HCT116 (cell line): ENCODE data around the gene SKAP1. TPM values are rescaled to one million over a fixed set of nuclear protein-coding genes. Genes with fewer than 3 reads are reported as not detected.

Experiments used
- ATAC-seq: fragments of 200-7000 bp; cut with Tn5 transposase; 2 replicates; pipeline ENCODE4 v1.9.1; 2020; ENCODE audit warnings: mild to moderate bottlenecking, moderate library complexity
- BruUV-seq: library from RNA; stranded (reverse); fragments of 400-500 nt; replicated peaks from 2 replicates; lab custom pipeline; 2021; lab: Mats Ljungman, UMichigan
- CTCF ChIA-PET: fragments of 300-600 bp; sonication (Branson Sonifier 250); formaldehyde crosslinking; loops from one replicate; lab custom pipeline; 2021; ENCODE audit warnings: antibody characterized with exemption; lab: Charles Lee
- POLR2A ChIA-PET: fragments of 300-600, 350-600 bp; sonication (Branson Sonifier 250); formaldehyde crosslinking; loops from one replicate; lab custom pipeline; 2021; ENCODE audit warnings: antibody characterized with exemption; lab: Charles Lee
- RAD21 ChIA-PET, 2 experiments: fragments of 300-600 bp; sonication (Branson Sonifier 250); formaldehyde crosslinking; loops; one replicate each; lab custom pipeline; 2023; ENCODE audit warnings: low total read pairs in 2 of 2; ENCODE audit not compliant: uncharacterized antibody in 2 of 2, unreplicated experiment in 2 of 2, low non-redundant PET in 1 of 2; lab: Charles Lee
- DNase-seq: peaks from one replicate; pipeline ENCODE4 v3.0.0-alpha.2; 2010; ENCODE audit warnings: low read depth, low spot score
- H2AFZ ChIP-seq: fragments of 200-600 bp; shearing (Covaris generic), sonication (generic); 2 replicates; pipeline ENCODE4 v1.6.1; 2017; ENCODE audit warnings: low read depth, mixed run types, mixed read lengths, antibody characterized with exemption, low read length; ENCODE audit not compliant: poor library complexity, severe bottlenecking
- H3K27ac ChIP-seq: 2 replicates; pipeline ENCODE4 v1.5.1; 2012; ENCODE audit warnings: low read depth, low read length
- H3K27me3 ChIP-seq: fragments of 200-600 bp; sonication (generic); 2 replicates; pipeline ENCODE4 v1.6.1; 2016; ENCODE audit warnings: mixed run types, low read length, mixed read lengths; ENCODE audit not compliant: insufficient read depth
- H3K36me3 ChIP-seq, 2 experiments: fragments of 200-500 bp in 1 of 2; fragments of 200-600 bp in 1 of 2; sonication (Bioruptor generic) in 1 of 2; sonication (generic) in 1 of 2; 2 replicates each; pipeline versions ENCODE4 v1.5.1 to v1.6.1; 2014 to 2016; ENCODE audit warnings: low read length in 2 of 2, inconsistent platforms in 1 of 2, mixed read lengths in 1 of 2, mixed run types in 1 of 2; ENCODE audit not compliant: insufficient read depth in 2 of 2, control insufficient read depth in 1 of 2
- H3K4me1 ChIP-seq, 2 experiments: fragments of 200-600 bp in 1 of 2; sonication (generic) in 1 of 2; 2 replicates each; pipeline versions ENCODE4 v1.5.1 to v1.6.1; 2012 to 2017; ENCODE audit warnings: low read length in 2 of 2, inconsistent platforms in 1 of 2, mild to moderate bottlenecking in 1 of 2, mixed read lengths in 1 of 2, mixed run types in 1 of 2, moderate library complexity in 1 of 2; ENCODE audit not compliant: insufficient read depth in 2 of 2, control insufficient read depth in 1 of 2
- H3K4me2 ChIP-seq: fragments of 200-600 bp; sonication (generic); 2 replicates; pipeline ENCODE4 v1.6.1; 2017; ENCODE audit warnings: mixed run types, low read length, mixed read lengths
- H3K4me3 ChIP-seq, 2 experiments: fragments of 200-600 bp in 1 of 2; sonication (generic) in 1 of 2; replicated peaks in 1 of 2; 2 replicates each; pipeline ENCODE4 v1.5.1; 2011 to 2016; ENCODE audit warnings: low read length in 2 of 2, control low read depth in 1 of 2, low read depth in 1 of 2, mild to moderate bottlenecking in 1 of 2, mixed read lengths in 1 of 2, mixed run types in 1 of 2
- H3K79me2 ChIP-seq: fragments of 200-600 bp; sonication (generic); 2 replicates; pipeline ENCODE4 v1.6.1; 2017; ENCODE audit warnings: mild to moderate bottlenecking, mixed run types, low read length, moderate library complexity, mixed read lengths; ENCODE audit not compliant: insufficient read depth
- H3K9ac ChIP-seq: fragments of 200-600 bp; sonication (generic); 2 replicates; pipeline ENCODE4 v1.6.1; 2016; ENCODE audit warnings: low read length, mixed read lengths
- H3K9me2 ChIP-seq: fragments of 200-600 bp; sonication (generic), shearing (Covaris generic); 2 replicates; pipeline ENCODE4 v1.6.1; 2017; ENCODE audit warnings: mixed run types, mild to moderate bottlenecking, moderate library complexity; ENCODE audit not compliant: insufficient read depth
- H3K9me3 ChIP-seq, 2 experiments: fragments of 200-500 bp in 1 of 2; fragments of 200-600 bp in 1 of 2; sonication (Bioruptor generic) in 1 of 2; sonication (generic) in 1 of 2; 2 replicates each; pipeline ENCODE4 v1.6.1; 2014 to 2017; ENCODE audit warnings: low read length in 2 of 2, mixed read lengths in 2 of 2, inconsistent platforms in 1 of 2, low read depth in 1 of 2, mild to moderate bottlenecking in 1 of 2, mixed run types in 1 of 2, moderate library complexity in 1 of 2; ENCODE audit not compliant: control insufficient read depth in 1 of 2, insufficient read depth in 1 of 2
- H4K20me1 ChIP-seq: fragments of 200-600 bp; sonication (generic), shearing (Covaris generic); 2 replicates; pipeline ENCODE4 v1.6.1; 2017; ENCODE audit warnings: mixed run types, mild to moderate bottlenecking, moderate library complexity; ENCODE audit not compliant: insufficient read depth
- CBX3 ChIP-seq: IDR thresholded peaks from 2 replicates; pipeline ENCODE4 v1.6.1; 2012; ENCODE audit warnings: low read depth
- CEBPB ChIP-seq: IDR thresholded peaks from 2 replicates; pipeline ENCODE4 v1.6.1; 2012; ENCODE audit warnings: low read depth
- EGR1 ChIP-seq: IDR thresholded peaks from 2 replicates; pipeline ENCODE4 v1.6.1; 2012; ENCODE audit warnings: low read depth
- ELF1 ChIP-seq: IDR thresholded peaks from 2 replicates; pipeline ENCODE4 v1.6.1; 2012; ENCODE audit warnings: low read depth, borderline replicate concordance
- EZH2 ChIP-seq: fragments of 200-600 bp; sonication (generic); IDR thresholded peaks from 2 replicates; pipeline ENCODE4 v1.6.1; 2017; ENCODE audit warnings: antibody characterized with exemption, mixed run types
- EZH2phosphoT487 ChIP-seq: fragments of 200-600 bp; IDR thresholded peaks from 2 replicates; pipeline ENCODE4 v1.6.1; 2018; ENCODE audit warnings: antibody characterized with exemption, borderline replicate concordance
- JUND ChIP-seq: IDR thresholded peaks from 2 replicates; pipeline ENCODE4 v1.6.1; 2012
- POLR2AphosphoS5 ChIP-seq: IDR thresholded peaks from 2 replicates; pipeline ENCODE4 v1.6.1; 2011; ENCODE audit warnings: mild to moderate bottlenecking, low read depth, low read length, moderate library complexity
- RAD21 ChIP-seq: IDR thresholded peaks from 2 replicates; pipeline ENCODE4 v1.6.1; 2012; ENCODE audit warnings: low read depth, mild to moderate bottlenecking
- SP1 ChIP-seq: IDR thresholded peaks from 2 replicates; pipeline ENCODE4 v1.6.1; 2012; ENCODE audit warnings: low read depth
- TCF7L2 ChIP-seq: IDR thresholded peaks from 2 replicates; pipeline ENCODE4 v1.7.0; 2011; ENCODE audit warnings: borderline replicate concordance, inconsistent platforms; ENCODE audit not compliant: insufficient read depth, insufficient read length; ENCODE audit errors: extremely low read depth
- YY1 ChIP-seq: IDR thresholded peaks from 2 replicates; pipeline ENCODE4 v1.6.1; 2011; ENCODE audit warnings: low read length, low read depth, moderate library complexity, mild to moderate bottlenecking; ENCODE audit not compliant: insufficient replicate concordance; ENCODE audit errors: extremely low read depth
- ZFX ChIP-seq: fragments of 450-650 bp; IDR thresholded peaks from 2 replicates; pipeline ENCODE4 v1.6.1; 2017
- ZNF274 ChIP-seq: fragments of 200-500 bp; sonication (Bioruptor generic); IDR thresholded peaks from 2 replicates; pipeline ENCODE4 v1.6.1; 2014; ENCODE audit warnings: mild to moderate bottlenecking, low read depth, low read length, inconsistent platforms
- intact Hi-C: fragments of 100-400 bp; cut with micrococcal nuclease; formaldehyde crosslinking; loops from 2 replicates; pipeline ENCODE4 v1.10.0; 2022
- total RNA-seq: library from RNA; stranded (reverse); gene quantifications from one replicate; pipeline ENCODE4 v1.2.1, GENCODE V29; 2021; ENCODE audit not compliant: unreplicated experiment
- TF ChIP-seq, protein P1 (sequence below): IDR thresholded peaks from 2 replicates; pipeline ENCODE4 v1.6.1; 2012; ENCODE audit warnings: low read depth
- TF ChIP-seq, protein P2 (sequence below): IDR thresholded peaks from 2 replicates; pipeline ENCODE4 v1.6.1; 2011; ENCODE audit warnings: mild to moderate bottlenecking, low read length, moderate library complexity; ENCODE audit not compliant: insufficient replicate concordance; ENCODE audit errors: extremely low read depth
- TF ChIP-seq, protein P3 (sequence below): IDR thresholded peaks from 2 replicates; pipeline ENCODE4 v1.6.1; 2012
- TF ChIP-seq, protein P4 (sequence below): IDR thresholded peaks from 2 replicates; pipeline ENCODE4 v1.6.1; 2012
- TF ChIP-seq, protein P5 (sequence below), 3 experiments: fragments of 200-600 bp in 1 of 3; sonication (generic) in 1 of 3; IDR thresholded peaks in 2 of 3; conservative IDR thresholded peaks in 1 of 3; 2 replicates each; pipeline ENCODE4 v1.5.1; 2012 to 2017; ENCODE audit warnings: low read depth in 2 of 3, low read length in 2 of 3, antibody characterized with exemption in 1 of 3, borderline replicate concordance in 1 of 3, control low read depth in 1 of 3, mild to moderate bottlenecking in 1 of 3, mixed read lengths in 1 of 3, mixed run types in 1 of 3, moderate library complexity in 1 of 3; ENCODE audit not compliant: insufficient read depth in 1 of 3

Gene SKAP1
- total RNA-seq, 1 experiment from 2014 or later, result 12.4 TPM

DNA sequence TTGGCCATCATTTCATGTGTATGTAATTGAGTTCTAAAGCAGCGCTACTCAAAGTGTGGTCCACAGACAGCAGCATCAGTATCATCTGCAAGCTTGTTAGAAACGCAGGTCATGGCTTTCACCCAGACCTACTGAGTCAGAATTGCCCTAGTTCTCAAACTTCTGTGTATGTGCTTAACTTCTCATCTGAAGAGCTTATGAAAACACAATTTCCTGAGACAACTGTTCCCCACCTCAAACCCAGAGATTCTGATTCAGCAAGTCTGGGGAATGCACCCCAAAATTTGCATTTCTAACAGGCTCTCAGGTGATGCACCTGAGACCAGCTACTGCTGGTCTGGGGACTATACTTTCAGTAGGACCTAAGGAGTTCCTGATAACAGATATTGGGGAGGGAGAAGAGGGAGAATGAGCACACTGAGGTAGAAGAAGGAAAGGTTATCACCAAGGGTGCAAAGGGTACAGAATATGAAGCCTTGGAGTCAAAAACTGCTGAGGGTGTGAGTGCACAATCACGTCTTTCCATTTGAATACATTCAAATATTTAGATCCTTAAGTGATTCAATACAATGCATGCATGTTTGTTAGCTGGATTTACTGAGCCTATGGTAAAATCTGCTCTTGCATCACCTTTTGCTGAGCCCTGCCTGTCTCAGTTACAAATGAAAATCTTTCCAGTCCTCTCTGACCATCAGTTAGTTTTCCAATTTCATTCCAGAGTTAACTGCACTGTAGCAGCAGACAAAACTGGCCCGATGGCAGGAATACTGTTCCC lies 29.2 kb upstream of the SKAP1 start:
- peaks cover 10 to 20% of the 10 kb centered on the region in 2 experiments for H3K4me1 ChIP-seq
- intact Hi-C loops, result no loop called here
- CTCF ChIA-PET, result interaction anchor here (0.7 kb wide), 1 partner anchor 13 kb away, joined by 3 read pairs; no protein-coding TSS in a partner anchor
- no peak for TF ChIP-seq EZH2phosphoT487
- TF ChIP-seq SP1, result no peak
- TF ChIP-seq, protein P1, sequence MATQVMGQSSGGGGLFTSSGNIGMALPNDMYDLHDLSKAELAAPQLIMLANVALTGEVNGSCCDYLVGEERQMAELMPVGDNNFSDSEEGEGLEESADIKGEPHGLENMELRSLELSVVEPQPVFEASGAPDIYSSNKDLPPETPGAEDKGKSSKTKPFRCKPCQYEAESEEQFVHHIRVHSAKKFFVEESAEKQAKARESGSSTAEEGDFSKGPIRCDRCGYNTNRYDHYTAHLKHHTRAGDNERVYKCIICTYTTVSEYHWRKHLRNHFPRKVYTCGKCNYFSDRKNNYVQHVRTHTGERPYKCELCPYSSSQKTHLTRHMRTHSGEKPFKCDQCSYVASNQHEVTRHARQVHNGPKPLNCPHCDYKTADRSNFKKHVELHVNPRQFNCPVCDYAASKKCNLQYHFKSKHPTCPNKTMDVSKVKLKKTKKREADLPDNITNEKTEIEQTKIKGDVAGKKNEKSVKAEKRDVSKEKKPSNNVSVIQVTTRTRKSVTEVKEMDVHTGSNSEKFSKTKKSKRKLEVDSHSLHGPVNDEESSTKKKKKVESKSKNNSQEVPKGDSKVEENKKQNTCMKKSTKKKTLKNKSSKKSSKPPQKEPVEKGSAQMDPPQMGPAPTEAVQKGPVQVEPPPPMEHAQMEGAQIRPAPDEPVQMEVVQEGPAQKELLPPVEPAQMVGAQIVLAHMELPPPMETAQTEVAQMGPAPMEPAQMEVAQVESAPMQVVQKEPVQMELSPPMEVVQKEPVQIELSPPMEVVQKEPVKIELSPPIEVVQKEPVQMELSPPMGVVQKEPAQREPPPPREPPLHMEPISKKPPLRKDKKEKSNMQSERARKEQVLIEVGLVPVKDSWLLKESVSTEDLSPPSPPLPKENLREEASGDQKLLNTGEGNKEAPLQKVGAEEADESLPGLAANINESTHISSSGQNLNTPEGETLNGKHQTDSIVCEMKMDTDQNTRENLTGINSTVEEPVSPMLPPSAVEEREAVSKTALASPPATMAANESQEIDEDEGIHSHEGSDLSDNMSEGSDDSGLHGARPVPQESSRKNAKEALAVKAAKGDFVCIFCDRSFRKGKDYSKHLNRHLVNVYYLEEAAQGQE, result no peak
- TF ChIP-seq YY1, result no peak
- no peak for TF ChIP-seq EGR1
- TF ChIP-seq, protein P2, sequence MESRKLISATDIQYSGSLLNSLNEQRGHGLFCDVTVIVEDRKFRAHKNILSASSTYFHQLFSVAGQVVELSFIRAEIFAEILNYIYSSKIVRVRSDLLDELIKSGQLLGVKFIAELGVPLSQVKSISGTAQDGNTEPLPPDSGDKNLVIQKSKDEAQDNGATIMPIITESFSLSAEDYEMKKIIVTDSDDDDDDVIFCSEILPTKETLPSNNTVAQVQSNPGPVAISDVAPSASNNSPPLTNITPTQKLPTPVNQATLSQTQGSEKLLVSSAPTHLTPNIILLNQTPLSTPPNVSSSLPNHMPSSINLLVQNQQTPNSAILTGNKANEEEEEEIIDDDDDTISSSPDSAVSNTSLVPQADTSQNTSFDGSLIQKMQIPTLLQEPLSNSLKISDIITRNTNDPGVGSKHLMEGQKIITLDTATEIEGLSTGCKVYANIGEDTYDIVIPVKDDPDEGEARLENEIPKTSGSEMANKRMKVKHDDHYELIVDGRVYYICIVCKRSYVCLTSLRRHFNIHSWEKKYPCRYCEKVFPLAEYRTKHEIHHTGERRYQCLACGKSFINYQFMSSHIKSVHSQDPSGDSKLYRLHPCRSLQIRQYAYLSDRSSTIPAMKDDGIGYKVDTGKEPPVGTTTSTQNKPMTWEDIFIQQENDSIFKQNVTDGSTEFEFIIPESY, result no peak
- no peak for TF ChIP-seq POLR2AphosphoS5
- no peak for TF ChIP-seq ZNF274
- TF ChIP-seq ZFX, result no peak
- no peak for TF ChIP-seq TCF7L2
- TF ChIP-seq RAD21, result no peak
- TF ChIP-seq CEBPB, result no peak
- TF ChIP-seq ELF1, result no peak
- TF ChIP-seq, protein P3, sequence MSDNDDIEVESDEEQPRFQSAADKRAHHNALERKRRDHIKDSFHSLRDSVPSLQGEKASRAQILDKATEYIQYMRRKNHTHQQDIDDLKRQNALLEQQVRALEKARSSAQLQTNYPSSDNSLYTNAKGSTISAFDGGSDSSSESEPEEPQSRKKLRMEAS, result no peak
- TF ChIP-seq, protein P4, sequence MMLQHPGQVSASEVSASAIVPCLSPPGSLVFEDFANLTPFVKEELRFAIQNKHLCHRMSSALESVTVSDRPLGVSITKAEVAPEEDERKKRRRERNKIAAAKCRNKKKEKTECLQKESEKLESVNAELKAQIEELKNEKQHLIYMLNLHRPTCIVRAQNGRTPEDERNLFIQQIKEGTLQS, result no peak
- TF ChIP-seq EZH2, result no peak
- TF ChIP-seq, protein P5, sequence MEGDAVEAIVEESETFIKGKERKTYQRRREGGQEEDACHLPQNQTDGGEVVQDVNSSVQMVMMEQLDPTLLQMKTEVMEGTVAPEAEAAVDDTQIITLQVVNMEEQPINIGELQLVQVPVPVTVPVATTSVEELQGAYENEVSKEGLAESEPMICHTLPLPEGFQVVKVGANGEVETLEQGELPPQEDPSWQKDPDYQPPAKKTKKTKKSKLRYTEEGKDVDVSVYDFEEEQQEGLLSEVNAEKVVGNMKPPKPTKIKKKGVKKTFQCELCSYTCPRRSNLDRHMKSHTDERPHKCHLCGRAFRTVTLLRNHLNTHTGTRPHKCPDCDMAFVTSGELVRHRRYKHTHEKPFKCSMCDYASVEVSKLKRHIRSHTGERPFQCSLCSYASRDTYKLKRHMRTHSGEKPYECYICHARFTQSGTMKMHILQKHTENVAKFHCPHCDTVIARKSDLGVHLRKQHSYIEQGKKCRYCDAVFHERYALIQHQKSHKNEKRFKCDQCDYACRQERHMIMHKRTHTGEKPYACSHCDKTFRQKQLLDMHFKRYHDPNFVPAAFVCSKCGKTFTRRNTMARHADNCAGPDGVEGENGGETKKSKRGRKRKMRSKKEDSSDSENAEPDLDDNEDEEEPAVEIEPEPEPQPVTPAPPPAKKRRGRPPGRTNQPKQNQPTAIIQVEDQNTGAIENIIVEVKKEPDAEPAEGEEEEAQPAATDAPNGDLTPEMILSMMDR (IDR thresholded peaks at IDR 0.05 in 2 of 3, conservative IDR thresholded peaks at IDR 0.05 in 1 of 3; ENCODE audit: borderline replicate concordance in 1 of 3, insufficient read depth in 1 of 3, low read depth in 2 of 3, low read length in 2 of 3), result no peak
- no peak for TF ChIP-seq CBX3
- TF ChIP-seq JUND, result no peak

More for the DNA sequence above, 29.2 kb upstream of the SKAP1 start:
- H3K9ac ChIP-seq, result no peak overlapping the region
- H3K9me2 ChIP-seq, result no peaks in the 10 kb centered on the region
- no peak for ATAC-seq
- no peaks in the 10 kb centered on the region for H4K20me1 ChIP-seq
- H3K27ac ChIP-seq, result no peak overlapping the region
- no peaks in the 10 kb centered on the region for H3K79me2 ChIP-seq
- DNase-seq, result no peak
- no peaks in the 10 kb centered on the region for H3K9me3 ChIP-seq
- H2AFZ ChIP-seq, result peak overlapping the region; percentile 43
- RAD21 ChIA-PET, result no interaction called here
- no peak overlapping the region for H3K4me2 ChIP-seq
- BruUV-seq, result no TSS peak
- POLR2A ChIA-PET, result no interaction called here
- no peaks in the 10 kb centered on the region for H3K27me3 ChIP-seq
- no peak overlapping the region for H3K4me3 ChIP-seq
- H3K36me3 ChIP-seq, result no peaks in the 10 kb centered on the region
